Natural killer cell (primary cell): ENCODE results near the gene FOXO3B. TPM values are rescaled to one million over a fixed set of nuclear protein-coding genes. Genes with fewer than 3 reads are reported as not detected.
"Not testable (repeated sequence)": the region's sequence is repeated elsewhere in the genome, so short reads cannot be mapped to it uniquely, and the experiment has no call there.

Experiments
- ATAC-seq, 3 donors: fragments of 150-1000 bp in 2 of 3; fragments of 200-7000 bp in 1 of 3; cut with Tn5 transposase; 1 replicate in 1 of 3; 2 replicates in 2 of 3; pipeline ENCODE4 v1.10.0; 2021; ENCODE audit warnings: mild to moderate bottlenecking in 2 of 3, moderate library complexity in 2 of 3
- DNase-seq, 2 donors: peaks; one replicate each; pipeline versions ENCODE4 v3.0.0 to v3.0.0-alpha.2; 2013 to 2021; ENCODE audit warnings: mixed read lengths in 1 of 2
- H3K27ac ChIP-seq: one replicate; pipeline ENCODE4 v1.5.1; 2013; ENCODE audit warnings: mild to moderate bottlenecking, low read length
- H3K27me3 ChIP-seq: one replicate; pipeline ENCODE4 v1.6.1; 2013; ENCODE audit warnings: low read length; ENCODE audit not compliant: control insufficient read depth, insufficient read depth
- H3K36me3 ChIP-seq: one replicate; pipeline ENCODE4 v1.6.1; 2013; ENCODE audit warnings: low read length; ENCODE audit not compliant: control insufficient read depth, insufficient read depth
- H3K4me1 ChIP-seq: one replicate; pipeline ENCODE4 v1.6.1; 2013; ENCODE audit warnings: low read length; ENCODE audit not compliant: control insufficient read depth, insufficient read depth
- H3K4me3 ChIP-seq: one replicate; pipeline ENCODE4 v1.5.1; 2013; ENCODE audit warnings: low read length
- H3K9me3 ChIP-seq: one replicate; pipeline ENCODE4 v1.6.1; 2013; ENCODE audit warnings: low read length; ENCODE audit not compliant: control insufficient read depth, insufficient read depth
- H3K27ac Mint-ChIP-seq, 2 donors: one replicate each; pipeline ENCODE4 v1.8.0; 2022; ENCODE audit warnings: mild to moderate bottlenecking in 2 of 2, mixed read lengths in 2 of 2, moderate library complexity in 1 of 2
- H3K27me3 Mint-ChIP-seq, 2 donors: one replicate each; pipeline ENCODE4 v1.8.0; 2022; ENCODE audit warnings: low read depth in 2 of 2, mixed read lengths in 2 of 2
- H3K36me3 Mint-ChIP-seq: one replicate; pipeline ENCODE4 v1.8.0; 2022; ENCODE audit warnings: mixed read lengths
- H3K4me1 Mint-ChIP-seq, 2 donors: one replicate each; pipeline ENCODE4 v1.8.0; 2022; ENCODE audit warnings: mixed read lengths in 2 of 2
- H3K4me3 Mint-ChIP-seq: one replicate; pipeline ENCODE4 v1.8.0; 2022; ENCODE audit warnings: mild to moderate bottlenecking, moderate library complexity, mixed read lengths
- H3K9me3 Mint-ChIP-seq, 2 donors: one replicate each; pipeline ENCODE4 v1.8.0; 2022; ENCODE audit warnings: mixed read lengths in 2 of 2
- CTCF ChIP-seq: fragments of 200-600 bp; IDR thresholded peaks from one replicate; pipeline ENCODE4 v1.8.0; 2022; ENCODE audit warnings: antibody characterized with exemption
- WGBS: methylation state at CpG from one replicate; pipeline ENCODE4 v1.1.7; 2013; ENCODE audit warnings: missing lambda C conversion rate; ENCODE audit not compliant: insufficient coverage; 5-methylcytosine and 5-hydroxymethylcytosine counted together
- intact Hi-C: fragments of 100-400 bp; cut with micrococcal nuclease; formaldehyde crosslinking; loops from one replicate; pipeline ENCODE4 v1.14.2; 2022
- total RNA-seq, 4 donors: library from RNA; stranded (reverse); fragments of 120-200 nt in 1 of 4; gene quantifications; one replicate each; pipeline versions ENCODE4 v1.2.3 to v1.2.4, GENCODE V29; 2013 to 2022

Gene FOXO3B
- total RNA-seq, 3 donors from 2014 or later (not counting 1 experiment from before 2014, with no cell fraction given) = 3.2 to 5.2 (median 3.6) TPM

DNA sequence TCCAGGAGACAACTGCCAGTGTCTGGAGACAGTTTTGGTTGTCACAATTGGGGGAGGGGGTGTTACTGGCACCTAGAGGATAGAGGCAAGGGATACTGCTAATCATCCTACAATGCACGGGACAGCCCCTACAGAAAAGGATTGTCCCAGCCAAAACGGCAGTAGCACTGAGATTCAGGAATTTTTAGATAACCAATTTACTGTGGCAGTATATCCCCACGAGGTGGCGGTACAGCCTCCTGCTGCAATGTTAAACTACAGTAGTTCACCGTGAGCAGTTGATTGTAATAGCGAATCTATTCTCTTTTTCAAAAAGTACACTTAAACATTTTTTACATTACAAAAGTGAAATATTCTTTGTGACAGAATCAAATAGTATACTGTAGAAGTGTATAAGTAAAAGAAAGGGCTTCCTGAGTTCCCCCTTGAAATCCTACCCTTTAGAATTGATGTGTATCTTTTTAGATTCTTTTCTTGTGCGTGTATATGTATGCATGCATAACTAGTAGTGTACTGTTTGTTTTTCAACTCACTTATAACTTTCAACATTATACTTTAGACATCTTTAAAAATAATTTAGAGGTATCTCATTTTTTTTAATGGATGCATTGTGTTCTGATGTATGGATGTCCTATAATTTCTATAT is 30.4 kb upstream of the FOXO3B start:
- intact Hi-C loops, H3K27ac ChIP-seq, H3K9me3 ChIP-seq, H3K27me3 Mint-ChIP-seq, H3K27ac Mint-ChIP-seq, H3K4me1 ChIP-seq, H3K36me3 ChIP-seq, H3K4me3 Mint-ChIP-seq, H3K4me3 ChIP-seq, H3K9me3 Mint-ChIP-seq, H3K4me1 Mint-ChIP-seq, H3K27me3 ChIP-seq, H3K36me3 Mint-ChIP-seq: not testable (repeated sequence)
- DNase-seq (peak; percentile 46 to 77), ATAC-seq (peak; percentile 76 to 78 (median 77))
- peak; percentile 60 for TF ChIP-seq CTCF
- 0% methylated on average over 2 of the region's 7 CpGs for WGBS

GRCh38 chr17:18708215-18708614 is 26.1 kb upstream of the FOXO3B start:
- H3K27me3 Mint-ChIP-seq, DNase-seq, H3K27me3 ChIP-seq, H3K9me3 ChIP-seq, H3K27ac Mint-ChIP-seq, H3K36me3 Mint-ChIP-seq, H3K9me3 Mint-ChIP-seq, H3K4me3 Mint-ChIP-seq, intact Hi-C loops, H3K36me3 ChIP-seq, H3K4me3 ChIP-seq, H3K4me1 ChIP-seq, ATAC-seq, H3K4me1 Mint-ChIP-seq, H3K27ac ChIP-seq: not testable (repeated sequence)
- WGBS = 94% methylated on average over 3 of the region's 3 CpGs

- H3K36me3 Mint-ChIP-seq, H3K4me1 Mint-ChIP-seq, H3K27me3 Mint-ChIP-seq, H3K4me1 ChIP-seq, DNase-seq, intact Hi-C loops, H3K4me3 Mint-ChIP-seq, H3K9me3 ChIP-seq, H3K36me3 ChIP-seq, H3K9me3 Mint-ChIP-seq, H3K27me3 ChIP-seq, H3K27ac Mint-ChIP-seq, H3K4me3 ChIP-seq, ATAC-seq, H3K27ac ChIP-seq: not testable (repeated sequence)
- 91% methylated on average over 3 of the region's 3 CpGs for WGBS
Measured at GRCh38 chr17:18705955-18706354, 23.8 kb upstream of the FOXO3B start.

GRCh38 chr17:18698473-18699103 is 16.5 kb upstream of the FOXO3B start:
- H3K27ac Mint-ChIP-seq, H3K4me1 ChIP-seq, H3K9me3 ChIP-seq, ATAC-seq, H3K27ac ChIP-seq, DNase-seq, intact Hi-C loops, H3K36me3 ChIP-seq, H3K36me3 Mint-ChIP-seq, H3K9me3 Mint-ChIP-seq, H3K27me3 Mint-ChIP-seq, H3K27me3 ChIP-seq: not testable (repeated sequence)
- Mint-ChIP-seq H3K4me1 (peaks cover 6 to 16% of the 10 kb centered on the region in 2 donors), H3K4me3 (peak overlapping the region; percentile 78)
- 59% methylated on average over 7 of the region's 8 CpGs for WGBS
- H3K4me3 ChIP-seq = peak overlapping the region; percentile 62

- H3K4me1 Mint-ChIP-seq = peaks cover 6 to 16% of the 10 kb centered on the region in 2 donors
- H3K36me3 ChIP-seq, H3K27ac Mint-ChIP-seq, H3K4me1 ChIP-seq, H3K27me3 ChIP-seq, H3K36me3 Mint-ChIP-seq, H3K4me3 ChIP-seq, DNase-seq, H3K9me3 ChIP-seq, intact Hi-C loops, H3K4me3 Mint-ChIP-seq, H3K9me3 Mint-ChIP-seq, ATAC-seq, H3K27me3 Mint-ChIP-seq, H3K27ac ChIP-seq: not testable (repeated sequence)
- 67% methylated on average over 2 of the region's 2 CpGs for WGBS
Measured at GRCh38 chr17:18695143-18695542, 13.0 kb upstream of the FOXO3B start.

GRCh38 chr17:18682668-18683067 is 554 bp upstream of the FOXO3B start:
- intact Hi-C loops, H3K36me3 ChIP-seq, H3K4me1 ChIP-seq, H3K27me3 Mint-ChIP-seq, H3K9me3 ChIP-seq, H3K36me3 Mint-ChIP-seq, DNase-seq, H3K9me3 Mint-ChIP-seq, ATAC-seq, H3K4me1 Mint-ChIP-seq, H3K27ac ChIP-seq, H3K27me3 ChIP-seq: not testable (repeated sequence)
- Mint-ChIP-seq H3K4me3 (peak overlapping the region; percentile 81), H3K27ac (peak overlapping the region; percentile 66 to 86)
- WGBS = no CpG with 5 or more reads among the region's 3 CpGs
- peak overlapping the region; percentile 59 for H3K4me3 ChIP-seq

- H3K9me3 ChIP-seq, ATAC-seq, H3K4me3 ChIP-seq, DNase-seq, H3K9me3 Mint-ChIP-seq, H3K4me1 ChIP-seq, H3K27me3 ChIP-seq, H3K4me3 Mint-ChIP-seq, H3K36me3 Mint-ChIP-seq, H3K27ac Mint-ChIP-seq, H3K36me3 ChIP-seq, H3K4me1 Mint-ChIP-seq, intact Hi-C loops, H3K27ac ChIP-seq, H3K27me3 Mint-ChIP-seq: not testable (repeated sequence)
- WGBS = 97% methylated on average over 15 of the region's 29 CpGs
Measured at GRCh38 chr17:18677381-18677780, 4.7 kb downstream of the FOXO3B start.
